ENCODE data around the gene ITPR3.

Gene ITPR3

DNA sequence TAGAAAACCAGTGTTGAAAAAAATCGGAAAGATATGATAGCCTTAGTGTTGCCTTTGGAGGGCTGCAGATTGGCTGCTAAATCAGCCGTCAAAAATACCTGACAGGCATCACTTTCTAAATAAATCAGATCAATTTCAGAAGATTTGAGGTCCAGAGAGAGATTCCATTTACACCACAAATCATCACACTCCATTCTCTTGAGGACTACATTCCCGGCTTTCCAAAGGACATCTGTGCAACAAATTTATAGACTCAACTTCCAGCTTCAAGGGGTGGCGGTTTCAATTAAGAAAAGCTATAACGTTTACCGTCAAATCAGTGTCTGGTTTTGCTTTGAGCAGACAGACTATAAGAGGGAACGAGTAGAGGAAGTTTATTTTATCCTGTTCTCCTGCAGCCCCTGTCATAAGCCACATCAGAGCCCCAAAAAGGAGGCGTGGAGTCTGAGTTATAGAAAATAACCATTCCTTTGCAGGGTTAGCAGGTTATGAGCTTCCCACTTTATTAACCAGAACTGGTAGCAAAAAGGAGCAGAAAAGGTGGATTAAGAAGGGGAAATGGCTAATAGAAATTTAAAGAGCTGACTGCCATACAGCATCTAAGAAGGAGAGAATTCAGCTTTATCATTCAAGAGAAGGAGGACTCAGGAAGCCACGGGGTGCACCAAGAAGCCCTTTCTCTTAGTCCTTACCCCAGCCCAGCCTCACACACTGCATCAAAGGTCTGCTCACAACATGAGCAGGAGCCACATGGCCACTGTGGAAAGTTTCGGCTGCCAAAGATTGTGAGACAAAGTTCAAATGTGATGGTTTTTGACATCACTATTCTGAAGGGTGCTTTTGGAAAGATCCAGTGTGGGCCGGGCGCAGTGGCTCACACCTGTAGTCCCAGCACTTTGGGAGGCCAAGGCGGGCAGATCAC, 103.2 kb downstream of the ITPR3 start:
- no peak for TF ChIP-seq NFIC (IDR thresholded peaks at IDR 0.05)
- no peak for TF ChIP-seq TEAD4 (IDR thresholded peaks at IDR 0.05)
- no peak for TF ChIP-seq USF1 (IDR thresholded peaks at IDR 0.05)
- no peak for TF ChIP-seq RAD21 (IDR thresholded peaks at IDR 0.05; ENCODE audit: low read depth)
- no peak for TF ChIP-seq CEBPB (IDR thresholded peaks at IDR 0.05)
- no peak for TF ChIP-seq EP300 (IDR thresholded peaks at IDR 0.05; ENCODE audit: borderline replicate concordance)
- no peak for TF ChIP-seq TCF12 (IDR thresholded peaks at IDR 0.05; ENCODE audit: low read depth)
- TF ChIP-seq, protein P1, sequence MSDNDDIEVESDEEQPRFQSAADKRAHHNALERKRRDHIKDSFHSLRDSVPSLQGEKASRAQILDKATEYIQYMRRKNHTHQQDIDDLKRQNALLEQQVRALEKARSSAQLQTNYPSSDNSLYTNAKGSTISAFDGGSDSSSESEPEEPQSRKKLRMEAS (IDR thresholded peaks at IDR 0.05) = no peak
- no peak for TF ChIP-seq TAF1 (IDR thresholded peaks at IDR 0.05; ENCODE audit: low read depth)
- no peak for TF ChIP-seq FOXM1 (IDR thresholded peaks at IDR 0.05; ENCODE audit: borderline replicate concordance, low read depth)
- TF ChIP-seq, protein P2, sequence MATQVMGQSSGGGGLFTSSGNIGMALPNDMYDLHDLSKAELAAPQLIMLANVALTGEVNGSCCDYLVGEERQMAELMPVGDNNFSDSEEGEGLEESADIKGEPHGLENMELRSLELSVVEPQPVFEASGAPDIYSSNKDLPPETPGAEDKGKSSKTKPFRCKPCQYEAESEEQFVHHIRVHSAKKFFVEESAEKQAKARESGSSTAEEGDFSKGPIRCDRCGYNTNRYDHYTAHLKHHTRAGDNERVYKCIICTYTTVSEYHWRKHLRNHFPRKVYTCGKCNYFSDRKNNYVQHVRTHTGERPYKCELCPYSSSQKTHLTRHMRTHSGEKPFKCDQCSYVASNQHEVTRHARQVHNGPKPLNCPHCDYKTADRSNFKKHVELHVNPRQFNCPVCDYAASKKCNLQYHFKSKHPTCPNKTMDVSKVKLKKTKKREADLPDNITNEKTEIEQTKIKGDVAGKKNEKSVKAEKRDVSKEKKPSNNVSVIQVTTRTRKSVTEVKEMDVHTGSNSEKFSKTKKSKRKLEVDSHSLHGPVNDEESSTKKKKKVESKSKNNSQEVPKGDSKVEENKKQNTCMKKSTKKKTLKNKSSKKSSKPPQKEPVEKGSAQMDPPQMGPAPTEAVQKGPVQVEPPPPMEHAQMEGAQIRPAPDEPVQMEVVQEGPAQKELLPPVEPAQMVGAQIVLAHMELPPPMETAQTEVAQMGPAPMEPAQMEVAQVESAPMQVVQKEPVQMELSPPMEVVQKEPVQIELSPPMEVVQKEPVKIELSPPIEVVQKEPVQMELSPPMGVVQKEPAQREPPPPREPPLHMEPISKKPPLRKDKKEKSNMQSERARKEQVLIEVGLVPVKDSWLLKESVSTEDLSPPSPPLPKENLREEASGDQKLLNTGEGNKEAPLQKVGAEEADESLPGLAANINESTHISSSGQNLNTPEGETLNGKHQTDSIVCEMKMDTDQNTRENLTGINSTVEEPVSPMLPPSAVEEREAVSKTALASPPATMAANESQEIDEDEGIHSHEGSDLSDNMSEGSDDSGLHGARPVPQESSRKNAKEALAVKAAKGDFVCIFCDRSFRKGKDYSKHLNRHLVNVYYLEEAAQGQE (IDR thresholded peaks at IDR 0.05; ENCODE audit: low read depth) = no peak
- no peak for TF ChIP-seq EGR1 (IDR thresholded peaks at IDR 0.05)

GRCh38 chr6:33725222-33725621, 104.1 kb downstream of the ITPR3 start:
- TF ChIP-seq CREB1 (IDR thresholded peaks at IDR 0.05; ENCODE audit: low read depth) (no peak), EP300 (IDR thresholded peaks at IDR 0.05; ENCODE audit: borderline replicate concordance) (no peak), NFIC (IDR thresholded peaks at IDR 0.05) (no peak), CEBPB (IDR thresholded peaks at IDR 0.05) (no peak), RAD21 (IDR thresholded peaks at IDR 0.05; ENCODE audit: low read depth) (no peak), FOXM1 (IDR thresholded peaks at IDR 0.05; ENCODE audit: borderline replicate concordance, low read depth) (no peak), TCF12 (IDR thresholded peaks at IDR 0.05; ENCODE audit: low read depth) (no peak), USF1 (IDR thresholded peaks at IDR 0.05) (no peak), ZBTB7A (IDR thresholded peaks at IDR 0.05; ENCODE audit: low read depth) (no peak)
- TF ChIP-seq, protein P2 (IDR thresholded peaks at IDR 0.05; ENCODE audit: low read depth) = no peak

DNA sequence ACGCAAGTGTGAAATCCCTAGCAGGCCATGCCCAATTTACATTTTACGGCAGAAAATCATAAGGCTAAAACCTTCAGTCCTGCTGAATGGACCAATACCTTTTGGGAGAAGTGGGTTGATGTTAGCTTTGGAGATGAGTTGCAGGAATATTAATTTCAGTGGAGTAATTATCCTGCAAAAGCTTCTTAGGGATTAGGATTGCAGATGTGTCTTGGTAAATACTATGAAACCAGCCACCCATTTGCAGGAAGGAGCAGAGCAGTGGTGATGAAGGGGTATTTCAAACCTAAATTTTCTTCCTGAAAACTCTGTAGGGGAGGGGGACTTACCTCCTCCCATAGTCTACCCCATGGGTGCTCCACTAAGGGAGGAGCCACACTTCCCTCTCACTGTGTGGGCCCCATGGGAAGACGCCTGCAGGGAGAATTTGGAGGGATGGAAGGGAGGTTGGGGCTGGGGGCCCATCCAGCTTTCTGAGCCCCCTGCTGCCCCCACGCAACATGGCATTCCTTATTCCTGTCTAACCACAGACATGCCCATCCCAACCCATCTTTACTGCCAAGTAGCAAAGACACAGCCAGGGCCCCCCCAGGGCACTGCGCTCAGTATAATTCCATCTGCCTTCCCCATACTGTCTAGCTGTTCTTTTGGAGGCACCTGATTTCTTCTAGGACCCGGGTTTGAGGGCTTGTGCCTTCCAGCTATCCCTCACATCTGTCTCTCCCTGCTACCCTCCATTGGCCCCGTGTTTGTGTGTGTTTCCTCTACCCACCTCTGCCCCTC, 105.0 kb downstream of the ITPR3 start:
- TF ChIP-seq TEAD4 (IDR thresholded peaks at IDR 0.05) = no peak
- TF ChIP-seq, protein P2 (IDR thresholded peaks at IDR 0.05; ENCODE audit: low read depth) = no peak
- no peak for TF ChIP-seq ZBTB7A (IDR thresholded peaks at IDR 0.05; ENCODE audit: low read depth)
- TF ChIP-seq TAF1 (IDR thresholded peaks at IDR 0.05; ENCODE audit: low read depth) = no peak
- TF ChIP-seq YY1 (IDR thresholded peaks at IDR 0.05; ENCODE audit: low read depth) = no peak
- no peak for TF ChIP-seq EP300 (IDR thresholded peaks at IDR 0.05; ENCODE audit: borderline replicate concordance)
- no peak for TF ChIP-seq EGR1 (IDR thresholded peaks at IDR 0.05)
- TF ChIP-seq CEBPB (IDR thresholded peaks at IDR 0.05) = no peak
- TF ChIP-seq USF1 (IDR thresholded peaks at IDR 0.05) = no peak
- TF ChIP-seq, protein P1 (IDR thresholded peaks at IDR 0.05) = no peak
- no peak for TF ChIP-seq RAD21 (IDR thresholded peaks at IDR 0.05; ENCODE audit: low read depth)
- no peak for TF ChIP-seq CREB1 (IDR thresholded peaks at IDR 0.05; ENCODE audit: low read depth)
- TF ChIP-seq TCF12 (IDR thresholded peaks at IDR 0.05; ENCODE audit: low read depth) = no peak
- TF ChIP-seq FOXM1 (IDR thresholded peaks at IDR 0.05; ENCODE audit: borderline replicate concordance, low read depth) = no peak
- no peak for TF ChIP-seq NFIC (IDR thresholded peaks at IDR 0.05)

All from Ishikawa (cell line).